Keratinocyte (primary cell): ENCODE data around the gene FEM1B. TPM values are rescaled to one million over a fixed set of nuclear protein-coding genes. Genes with fewer than 3 reads are reported as not detected.

Experiments used
- DNase-seq: peaks from one replicate; pipeline ENCODE4 v3.0.0-alpha.2; 2011; ENCODE audit warnings: low read depth, missing footprints, low spot score
- FAIRE-seq: peaks from 2 replicates; lab custom pipeline; 2011; peaks lifted over from hg19 to GRCh38; lab: Jason Lieb, UNC
- H2AFZ ChIP-seq: 2 replicates; pipeline ENCODE4 v1.6.0; 2012; ENCODE audit warnings: low read length, control low read depth, inconsistent platforms; ENCODE audit not compliant: control insufficient read depth
- H3K27ac ChIP-seq: 2 replicates; pipeline ENCODE4 v1.5.1; 2011; ENCODE audit warnings: low read length; ENCODE audit not compliant: control insufficient read depth, insufficient read depth
- H3K27me3 ChIP-seq: 3 replicates; pipeline ENCODE4 v1.6.0; 2011; ENCODE audit warnings: low read length; ENCODE audit not compliant: control insufficient read depth, insufficient read depth; ENCODE audit errors: extremely low read depth
- H3K36me3 ChIP-seq, 2 experiments: 2 replicates in 1 of 2; 3 replicates in 1 of 2; pipeline ENCODE4 v1.5.1; 2011; ENCODE audit warnings: low read length in 2 of 2, mild to moderate bottlenecking in 1 of 2; ENCODE audit not compliant: control insufficient read depth in 2 of 2, insufficient read depth in 2 of 2; ENCODE audit errors: extremely low read depth in 1 of 2
- H3K4me1 ChIP-seq: 3 replicates; pipeline ENCODE4 v1.5.1; 2011; ENCODE audit warnings: low read length; ENCODE audit not compliant: control insufficient read depth, insufficient read depth; ENCODE audit errors: extremely low read depth
- H3K4me2 ChIP-seq: 3 replicates; pipeline ENCODE4 v1.6.0; 2011; ENCODE audit warnings: low read depth, low read length; ENCODE audit not compliant: control insufficient read depth, insufficient read depth; ENCODE audit errors: extremely low read depth
- H3K4me3 ChIP-seq, 3 experiments: fragments of 200-600 bp in 1 of 3; sonication (generic) in 1 of 3; 2 replicates in 2 of 3; 3 replicates in 1 of 3; pipeline ENCODE4 v1.5.1; 2011 to 2016; ENCODE audit warnings: low read length in 3 of 3, mild to moderate bottlenecking in 3 of 3, control low read depth in 2 of 3, inconsistent platforms in 1 of 3, low read depth in 1 of 3, mixed read lengths in 1 of 3, mixed run types in 1 of 3, moderate library complexity in 1 of 3; ENCODE audit not compliant: control insufficient read depth in 2 of 3, insufficient read depth in 2 of 3; ENCODE audit errors: extremely low read depth in 1 of 3
- H3K79me2 ChIP-seq: 2 replicates; pipeline ENCODE4 v1.6.0; 2012; ENCODE audit warnings: low read length; ENCODE audit not compliant: control insufficient read depth, insufficient read depth
- H3K9ac ChIP-seq: 3 replicates; pipeline ENCODE4 v1.6.0; 2011; ENCODE audit warnings: low read length; ENCODE audit not compliant: control insufficient read depth, insufficient read depth; ENCODE audit errors: extremely low read depth
- H3K9me1 ChIP-seq: 3 replicates; pipeline ENCODE4 v1.6.0; 2011; ENCODE audit warnings: low read length; ENCODE audit not compliant: control insufficient read depth, insufficient read depth; ENCODE audit errors: extremely low read depth
- H3K9me3 ChIP-seq: 2 replicates; pipeline ENCODE4 v1.5.1; 2012; ENCODE audit warnings: low read depth, low read length; ENCODE audit not compliant: control insufficient read depth
- H4K20me1 ChIP-seq: 3 replicates; pipeline ENCODE4 v1.6.0; 2011; ENCODE audit warnings: low read length; ENCODE audit not compliant: control insufficient read depth, insufficient read depth; ENCODE audit errors: extremely low read depth
- CTCF ChIP-seq, 3 experiments: IDR thresholded peaks in 1 of 3; conservative IDR thresholded peaks in 1 of 3; optimal IDR thresholded peaks in 1 of 3; 2 replicates in 2 of 3; 3 replicates in 1 of 3; pipeline versions ENCODE3 to v1.5.1; 2011; ENCODE audit warnings: low read length in 3 of 3, mild to moderate bottlenecking in 3 of 3, moderate library complexity in 2 of 3, control low read depth in 1 of 3, inconsistent platforms in 1 of 3; ENCODE audit not compliant: insufficient read depth in 2 of 3; ENCODE audit errors: extremely low read depth in 1 of 3
- EZH2 ChIP-seq: IDR thresholded peaks from one replicate; pipeline ENCODE4 v1.6.1; 2012; ENCODE audit warnings: inconsistent platforms, mild to moderate bottlenecking, low read length, moderate library complexity
- dilution Hi-C: fragments of 300-500 bp; cut with MboI; formaldehyde crosslinking; loops from one replicate; pipeline ENCODE4 v1.7.0; 2020; ENCODE audit warnings: low sequenced_read_pairs; ENCODE audit not compliant: extremely low pct_ligation_motif_present
- polyA plus RNA-seq, 5 experiments: library from polyadenylated mRNA; depleted of rRNA in 3 of 5; stranded (reverse) in 3 of 5; stranded (forward) in 1 of 5; unstranded in 1 of 5; fragments of >200 nt; gene quantifications; 1 replicate in 1 of 5; 2 replicates in 3 of 5; 3 replicates in 1 of 5; pipeline versions ENCODE4 v1.2.1 to v1.2.3, GENCODE V29; 2011 to 2012; ENCODE audit warnings: missing spikeins in 2 of 5, low read depth in 1 of 5, low replicate concordance in 1 of 5

FEM1B gene
- polyA plus RNA-seq, 1 donor (not counting 4 experiments of a cell fraction or from before 2014, with no cell fraction given): 92.6 TPM

GRCh38 chr15:68295014-68295805 is 17.7 kb downstream of the FEM1B start:
- FAIRE-seq: no peak
- peaks cover 9% of the 10 kb centered on the region for H3K4me1 ChIP-seq

GRCh38 chr15:68298336-68298735 is 20.8 kb downstream of the FEM1B start:
- no peak overlapping the region for H3K9ac ChIP-seq
- H4K20me1 ChIP-seq: peaks cover 1% of the 10 kb centered on the region
- dilution Hi-C loops: no loop called here
- H3K36me3 ChIP-seq: peaks cover 3 to 12% of the 10 kb centered on the region in 2 experiments
- DNase-seq (no peak), FAIRE-seq (no peak)
- no peak overlapping the region for H3K27ac ChIP-seq
- H3K79me2 ChIP-seq: peaks cover 24% of the 10 kb centered on the region
- no peaks in the 10 kb centered on the region for H3K27me3 ChIP-seq
- peaks cover 2% of the 10 kb centered on the region for H3K9me1 ChIP-seq
- H3K9me3 ChIP-seq: no peaks in the 10 kb centered on the region
- peaks cover 9% of the 10 kb centered on the region for H3K4me1 ChIP-seq
- H3K4me2 ChIP-seq: no peak overlapping the region
- TF ChIP-seq CTCF (optimal IDR thresholded peaks at IDR 0.05 in 1 of 3, IDR thresholded peaks at IDR 0.05 in 1 of 3, conservative IDR thresholded peaks at IDR 0.05 in 1 of 3; ENCODE audit: extremely low read depth in 1 of 3, insufficient read depth in 2 of 3, low read length in 3 of 3): no peak
- TF ChIP-seq EZH2: no peak
- no peak overlapping the region for H3K4me3 ChIP-seq
- H2AFZ ChIP-seq: no peak overlapping the region

More at GRCh38 chr15:68295014-68295805, 17.7 kb downstream of the FEM1B start:
- H3K9ac ChIP-seq: no peak overlapping the region
- no peak overlapping the region for H3K27ac ChIP-seq
- dilution Hi-C loops: no loop called here
- H4K20me1 ChIP-seq: peaks cover 12% of the 10 kb centered on the region
- no peak overlapping the region for H3K4me2 ChIP-seq
- H3K9me3 ChIP-seq: no peaks in the 10 kb centered on the region
- DNase-seq: no peak
- H3K27me3 ChIP-seq: no peaks in the 10 kb centered on the region
- no peak overlapping the region for H3K4me3 ChIP-seq
- TF ChIP-seq CTCF (optimal IDR thresholded peaks at IDR 0.05 in 1 of 3, IDR thresholded peaks at IDR 0.05 in 1 of 3, conservative IDR thresholded peaks at IDR 0.05 in 1 of 3; ENCODE audit: extremely low read depth in 1 of 3, insufficient read depth in 2 of 3, low read length in 3 of 3): no peak
- TF ChIP-seq EZH2: no peak
- peaks cover 56% of the 10 kb centered on the region for H3K79me2 ChIP-seq
- peaks cover 4% of the 10 kb centered on the region for H3K9me1 ChIP-seq
- no peak overlapping the region for H2AFZ ChIP-seq
- H3K36me3 ChIP-seq: peaks cover 14 to 27% of the 10 kb centered on the region in 2 experiments
